Muscle of leg (tissue), 11 donors: ENCODE data around the gene MYL11. TPM values are rescaled to one million over a fixed set of nuclear protein-coding genes. Genes with fewer than 3 reads are reported as not detected.
A peak's percentile ranks its signal among the peaks of the same experiment; 100 is the strongest.

ENCODE experiments used
- DNase-seq: peaks from one replicate; pipeline ENCODE4 v3.0.0; 2013
- H3K27ac ChIP-seq: one replicate; pipeline ENCODE4 v1.5.1; 2013; ENCODE audit warnings: mild to moderate bottlenecking, low read length, control low read depth
- H3K27me3 ChIP-seq: one replicate; pipeline ENCODE4 v1.6.1; 2013; ENCODE audit warnings: low read length; ENCODE audit not compliant: control insufficient read depth, insufficient read depth
- H3K36me3 ChIP-seq: one replicate; pipeline ENCODE4 v1.6.1; 2013; ENCODE audit warnings: low read length; ENCODE audit not compliant: control insufficient read depth, insufficient read depth
- H3K4me1 ChIP-seq: one replicate; pipeline ENCODE4 v1.6.1; 2013; ENCODE audit warnings: low read length; ENCODE audit not compliant: control insufficient read depth, insufficient read depth
- H3K4me3 ChIP-seq: one replicate; pipeline ENCODE4 v1.5.1; 2013; ENCODE audit warnings: low read length, control low read depth
- H3K9me3 ChIP-seq: replicated peaks from 2 replicates; pipeline ENCODE4 v1.6.1; 2013; ENCODE audit warnings: low read depth, low read length; ENCODE audit not compliant: control insufficient read depth
- WGBS: methylation state at CpG from one replicate; pipeline ENCODE4 v1.1.5; 2013; ENCODE audit warnings: missing lambda C conversion rate; ENCODE audit not compliant: insufficient coverage; 5-methylcytosine and 5-hydroxymethylcytosine counted together
- polyA plus RNA-seq, 8 donors: library from polyadenylated mRNA; unstranded; fragments of 120-200 nt; gene quantifications; one replicate each; pipeline versions ENCODE4 v1.2.1 to v1.2.3, GENCODE V29; 2013; ENCODE audit warnings: inconsistent platforms in 1 of 8, low replicate concordance in 1 of 8; ENCODE audit not compliant: insufficient read length in 8 of 8, insufficient read depth in 1 of 8
- total RNA-seq: library from RNA; stranded (reverse); fragments of 120-200 nt; gene quantifications from one replicate; pipeline ENCODE4 v1.2.4, GENCODE V29; 2013

The MYL11 gene
- total and polyA plus RNA-seq, 9 donors, result 4,424 to 10,279 (median 7,940) TPM

DNA sequence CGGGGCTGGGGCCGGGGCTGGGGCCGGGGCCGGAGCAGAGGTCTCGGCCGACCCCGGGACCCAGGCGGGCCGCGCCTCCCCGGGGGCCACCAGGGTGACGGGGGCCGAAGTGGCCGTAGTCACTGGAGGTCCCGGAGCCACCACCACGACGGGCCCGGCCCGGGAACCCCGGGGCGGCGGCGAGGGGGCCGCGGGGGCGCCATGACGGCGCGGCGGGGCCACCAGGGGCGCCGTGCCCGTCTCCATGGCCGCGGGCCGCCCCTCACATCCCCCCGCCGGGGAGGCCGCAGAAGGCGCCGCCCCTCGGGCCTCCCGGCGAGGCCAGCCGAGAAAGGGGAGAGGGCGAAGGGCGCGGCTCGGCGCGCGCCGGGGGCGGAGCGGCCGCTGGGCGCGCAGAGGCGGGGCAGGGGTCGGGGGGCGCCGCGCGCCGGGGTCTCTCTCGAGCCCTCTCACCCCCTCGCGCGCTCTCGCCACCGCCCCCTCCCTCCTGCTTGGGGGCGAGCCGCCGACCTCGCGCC is 4.6 kb upstream of the MYL11 start:
- Histone ChIP-seq H3K9me3 (no peaks in the 10 kb centered on the region), H3K4me1 (peaks cover 44% of the 10 kb centered on the region), H3K27ac (peak overlapping the region; percentile 71), H3K4me3 (peak overlapping the region; percentile 83), H3K27me3 (no peaks in the 10 kb centered on the region), H3K36me3 (peaks cover 16% of the 10 kb centered on the region)
- 0% methylated on average over 57 of the region's 76 CpGs for WGBS
- DNase-seq, result no peak

DNA sequence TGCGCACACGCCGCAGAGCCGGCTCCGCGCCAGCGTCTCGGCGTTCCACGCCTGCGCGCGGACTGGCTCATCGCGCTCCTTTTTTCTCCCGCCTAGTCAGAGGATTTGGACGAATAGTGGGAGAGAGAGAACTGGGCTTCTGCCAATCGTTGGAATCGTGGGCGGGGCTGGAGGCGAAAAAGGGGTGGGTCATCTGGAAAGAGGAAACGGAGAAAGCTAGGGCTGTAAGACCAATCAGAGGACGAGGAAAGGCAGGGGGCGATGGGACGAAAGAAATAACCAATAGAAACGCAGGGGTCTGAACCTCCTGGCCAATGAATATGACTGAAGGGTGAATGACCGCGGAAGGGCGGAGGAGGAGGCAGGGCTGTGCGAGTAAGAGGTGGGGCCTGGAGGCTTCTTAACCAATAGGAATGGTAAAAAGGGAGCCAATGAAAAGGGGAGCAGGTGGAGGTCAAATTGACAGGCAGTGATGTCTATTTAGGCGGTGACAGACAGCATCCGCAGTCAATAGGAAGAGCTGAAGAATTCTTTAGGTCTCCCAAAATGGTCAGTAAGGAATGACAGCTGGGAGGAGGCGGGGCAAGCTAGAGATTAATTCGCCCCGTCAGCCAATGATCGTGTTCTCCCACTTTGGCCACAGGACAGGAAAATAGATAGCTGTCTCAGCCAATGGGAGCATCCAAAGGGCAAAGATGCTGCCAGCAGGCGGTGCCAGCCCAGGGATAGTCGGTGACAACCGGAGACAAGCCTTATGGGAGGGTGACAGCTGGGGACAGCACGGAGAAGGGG is 4.0 kb upstream of the MYL11 start, which contains the start of gene TBC1D10B:
Gene TBC1D10B (minus strand): TSS at position 39 of the 792 bp plus-strand sequence. CDS start 311 bp downstream, outside the sequence.
- H3K36me3 ChIP-seq, result peaks cover 10% of the 10 kb centered on the region
- no peaks in the 10 kb centered on the region for H3K9me3 ChIP-seq
- peak within 1 kb of the TSS; percentile 99 for H3K27ac ChIP-seq
- H3K27me3 ChIP-seq, result no peaks in the 10 kb centered on the region
- H3K4me1 ChIP-seq, result peaks cover 44% of the 10 kb centered on the region
- peak; percentile 100 for DNase-seq
- WGBS, result under 1% methylated on average over 35 of the region's 40 CpGs
- H3K4me3 ChIP-seq, result peak within 1 kb of the TSS; percentile 83

DNA sequence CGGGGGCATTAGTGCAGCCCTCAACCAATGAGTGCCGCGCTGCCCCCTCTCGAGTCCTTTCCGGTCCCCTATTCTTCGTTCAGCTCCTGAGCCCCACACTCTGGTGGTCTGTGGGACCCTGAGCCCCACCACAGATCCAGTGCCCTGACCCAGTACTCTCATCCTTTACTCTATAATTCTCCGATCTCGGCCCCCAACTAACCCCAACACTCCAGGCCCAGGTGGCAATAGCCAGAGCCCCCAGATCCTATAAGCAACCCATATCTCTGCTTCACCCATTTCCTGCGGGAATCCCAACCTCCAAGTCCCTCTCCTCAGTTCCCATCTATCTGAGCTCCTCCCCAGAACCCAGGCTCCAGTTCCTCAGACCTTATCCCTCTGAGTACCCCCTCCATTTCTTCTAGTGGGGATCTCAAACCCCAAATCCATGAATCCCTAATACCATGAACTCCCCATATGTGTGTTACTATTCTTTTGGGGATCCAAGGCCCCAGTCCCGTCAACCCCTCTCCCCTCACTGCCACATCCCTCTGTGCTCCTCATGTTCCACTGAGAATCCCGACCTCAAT is 3.3 kb upstream of the MYL11 start:
- H3K4me3 ChIP-seq, result peak overlapping the region; percentile 55
- H3K9me3 ChIP-seq, result no peaks in the 10 kb centered on the region
- H3K27me3 ChIP-seq, result no peaks in the 10 kb centered on the region
- no peak for DNase-seq
- H3K36me3 ChIP-seq, result peaks cover 14% of the 10 kb centered on the region
- peaks cover 47% of the 10 kb centered on the region for H3K4me1 ChIP-seq
- WGBS, result 18% methylated on average over 10 of the region's 11 CpGs
- H3K27ac ChIP-seq, result peak overlapping the region; percentile 99

DNA sequence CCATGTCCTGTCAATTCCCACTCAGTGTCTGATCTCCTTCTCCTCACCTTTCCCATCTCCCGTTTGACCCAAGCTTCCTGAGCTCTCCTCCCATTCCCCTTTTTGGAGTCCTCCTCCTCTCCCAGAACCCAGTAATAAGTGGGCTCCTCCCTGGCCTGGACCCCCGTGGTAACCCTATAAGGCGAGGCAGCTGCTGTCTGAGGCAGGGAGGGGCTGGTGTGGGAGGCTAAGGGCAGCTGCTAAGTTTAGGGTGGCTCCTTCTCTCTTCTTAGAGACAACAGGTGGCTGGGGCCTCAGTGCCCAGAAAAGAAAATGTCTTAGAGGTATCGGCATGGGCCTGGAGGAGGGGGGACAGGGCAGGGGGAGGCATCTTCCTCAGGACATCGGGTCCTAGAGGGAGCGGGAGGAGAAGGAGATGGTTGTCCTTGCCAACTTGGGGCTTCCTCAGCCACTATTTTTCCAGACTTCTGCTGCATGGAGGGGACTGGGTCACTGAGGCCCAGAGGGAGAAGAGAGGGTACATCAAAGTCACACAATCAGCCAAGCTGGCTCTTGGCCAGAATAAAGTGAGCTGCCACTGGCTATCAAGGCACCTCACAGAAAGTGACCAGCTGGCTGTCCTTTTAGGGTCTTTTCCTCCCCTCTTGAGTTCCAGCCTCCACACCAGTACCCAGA is 2.4 kb upstream of the MYL11 start:
- no peaks in the 10 kb centered on the region for H3K27me3 ChIP-seq
- H3K4me1 ChIP-seq, result peaks cover 54% of the 10 kb centered on the region
- H3K9me3 ChIP-seq, result no peaks in the 10 kb centered on the region
- peak overlapping the region; percentile 99 for H3K27ac ChIP-seq
- H3K4me3 ChIP-seq, result peak overlapping the region; percentile 55
- peaks cover 19% of the 10 kb centered on the region for H3K36me3 ChIP-seq
- WGBS, result 75% methylated on average over 1 of the region's 6 CpGs
- peak; percentile 92 for DNase-seq

DNA sequence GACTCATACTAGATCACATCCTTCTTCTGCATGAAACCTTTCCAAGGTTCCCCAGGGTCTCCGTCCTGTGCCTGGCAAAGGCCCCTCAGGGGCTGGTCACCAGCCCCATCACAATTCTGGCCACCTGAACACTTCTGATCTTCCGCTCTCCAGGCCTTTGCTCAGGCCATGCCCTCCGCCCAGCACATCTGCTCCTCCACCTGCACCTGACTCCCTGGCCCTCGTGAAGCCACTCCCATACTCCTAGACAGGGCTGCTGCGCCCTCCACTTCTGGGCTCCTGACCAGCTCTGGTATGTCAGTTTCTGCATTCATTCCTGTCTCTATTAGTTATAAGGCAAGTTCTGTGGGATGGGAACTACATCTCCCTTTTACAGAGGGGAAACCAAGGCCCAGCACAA is 1.9 kb upstream of the MYL11 start:
- peaks cover 54% of the 10 kb centered on the region for H3K4me1 ChIP-seq
- H3K4me3 ChIP-seq, result peak overlapping the region; percentile 21
- no peaks in the 10 kb centered on the region for H3K9me3 ChIP-seq
- H3K27ac ChIP-seq, result peak overlapping the region; percentile 99
- 69% methylated on average over 3 of the region's 5 CpGs for WGBS
- no peaks in the 10 kb centered on the region for H3K27me3 ChIP-seq
- peak; percentile 59 for DNase-seq
- H3K36me3 ChIP-seq, result peaks cover 19% of the 10 kb centered on the region

DNA sequence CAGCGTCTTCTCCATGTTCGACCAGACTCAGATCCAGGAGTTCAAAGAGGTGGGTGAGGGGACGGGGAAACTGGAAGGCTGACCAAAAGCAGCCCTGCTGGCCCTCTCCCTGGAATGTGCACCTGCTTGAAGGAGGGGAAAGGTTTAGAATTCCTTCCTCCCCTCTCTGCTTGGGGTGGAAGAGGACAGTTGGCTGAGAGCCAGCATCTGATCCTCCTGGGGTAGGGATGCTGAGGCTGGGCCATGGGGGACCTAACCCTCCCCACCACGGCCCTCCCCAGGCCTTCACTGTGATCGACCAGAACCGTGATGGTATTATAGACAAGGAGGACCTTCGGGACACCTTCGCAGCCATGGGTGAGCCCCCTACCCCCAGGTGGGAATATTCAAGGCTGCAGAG is 1.3 kb downstream of the MYL11 start:
- peaks cover 51% of the 10 kb centered on the region for H3K4me1 ChIP-seq
- no peaks in the 10 kb centered on the region for H3K9me3 ChIP-seq
- H3K27ac ChIP-seq, result peak overlapping the region; percentile 99
- peak; percentile 54 for DNase-seq
- peaks cover 18% of the 10 kb centered on the region for H3K36me3 ChIP-seq
- H3K4me3 ChIP-seq, result peak overlapping the region; percentile 79
- no peaks in the 10 kb centered on the region for H3K27me3 ChIP-seq
- whole genome bisulfite sequencing, result 82% methylated on average over 7 of the region's 8 CpGs

DNA sequence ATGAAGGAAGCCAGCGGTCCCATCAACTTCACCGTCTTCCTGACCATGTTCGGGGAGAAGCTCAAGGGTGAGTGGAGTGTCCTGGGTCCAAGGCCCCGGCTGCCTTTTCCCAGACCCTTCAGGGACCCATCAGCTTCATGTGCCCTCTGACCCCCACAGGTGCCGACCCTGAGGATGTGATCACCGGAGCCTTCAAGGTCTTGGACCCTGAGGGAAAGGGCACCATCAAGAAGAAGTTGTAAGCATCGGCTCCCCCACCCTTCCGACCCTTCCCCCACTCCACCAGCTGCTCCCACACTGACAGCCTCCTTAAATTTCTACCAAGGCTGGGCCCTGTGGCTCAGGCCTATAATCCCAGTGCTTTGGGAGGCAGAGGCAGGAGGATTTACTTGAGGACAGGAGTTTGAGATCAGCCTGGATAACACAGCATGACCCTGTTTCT is 1.9 kb downstream of the MYL11 start:
- H3K4me1 ChIP-seq, result peaks cover 51% of the 10 kb centered on the region
- peak overlapping the region; percentile 99 for H3K27ac ChIP-seq
- WGBS, result 89% methylated on average over 4 of the region's 8 CpGs
- no peaks in the 10 kb centered on the region for H3K9me3 ChIP-seq
- H3K36me3 ChIP-seq, result peaks cover 18% of the 10 kb centered on the region
- H3K27me3 ChIP-seq, result no peaks in the 10 kb centered on the region
- no peak for DNase-seq
- peak overlapping the region; percentile 79 for H3K4me3 ChIP-seq

DNA sequence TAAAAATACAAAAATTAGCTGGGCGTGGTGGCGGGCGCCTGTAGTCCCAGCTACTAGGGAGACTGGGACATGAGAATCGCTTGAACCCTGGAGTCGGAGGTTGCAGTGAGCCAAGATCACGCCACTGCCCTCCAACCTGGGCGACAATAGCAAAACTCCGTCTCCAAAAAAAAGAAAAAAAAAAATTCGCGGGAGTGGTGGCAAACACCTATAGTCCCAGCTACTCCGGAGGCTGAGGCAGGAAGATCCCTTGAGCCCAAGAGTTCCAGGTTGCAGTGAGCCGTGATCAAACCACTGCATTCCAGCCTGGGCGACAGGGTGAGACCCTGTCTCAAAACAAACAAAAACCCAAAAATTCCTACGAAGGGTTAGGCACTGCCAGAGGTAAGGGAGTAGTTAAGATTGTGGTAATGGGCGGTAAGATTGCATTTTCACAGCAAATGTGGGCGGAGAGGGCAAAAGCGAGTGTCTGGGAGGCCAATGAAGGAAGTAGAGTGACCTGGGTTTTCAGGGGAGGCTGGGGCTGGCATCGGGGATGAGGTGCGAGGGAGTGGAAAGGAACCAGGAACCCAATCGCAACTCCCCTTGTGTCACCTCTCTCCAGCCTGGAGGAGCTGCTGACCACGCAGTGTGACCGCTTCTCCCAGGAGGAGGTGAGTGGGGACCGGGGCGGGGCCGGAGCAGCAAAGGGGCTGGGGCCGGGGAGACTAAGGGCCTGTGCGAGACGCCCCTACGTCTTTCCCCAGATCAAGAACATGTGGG is 2.6 kb downstream of the MYL11 start:
- peak overlapping the region; percentile 79 for H3K4me3 ChIP-seq
- WGBS, result 49% methylated on average over 17 of the region's 29 CpGs

DNA sequence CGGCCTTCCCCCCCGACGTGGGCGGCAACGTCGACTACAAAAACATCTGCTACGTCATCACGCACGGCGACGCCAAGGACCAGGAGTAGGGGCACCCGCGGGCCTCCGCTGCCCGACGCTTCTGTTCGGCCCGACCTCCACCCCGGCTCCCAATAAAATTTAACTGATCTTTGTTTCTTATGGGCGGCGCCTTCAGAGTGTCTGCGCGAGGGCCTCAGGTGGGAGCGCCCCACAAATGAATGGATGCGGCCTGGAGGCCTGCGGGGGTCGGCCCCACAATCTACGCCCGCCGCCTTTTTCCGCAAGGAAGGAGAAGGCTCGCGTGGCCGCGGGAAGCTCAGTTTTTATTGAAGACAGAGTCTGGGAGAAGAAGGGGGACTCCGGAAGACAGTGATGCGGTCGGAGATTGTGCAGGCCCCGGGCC is 3.2 kb downstream of the MYL11 start:
- WGBS, result 0% methylated on average over 31 of the region's 39 CpGs
- H3K27ac ChIP-seq, result peak overlapping the region; percentile 99
- no peaks in the 10 kb centered on the region for H3K27me3 ChIP-seq
- H3K4me1 ChIP-seq, result peaks cover 39% of the 10 kb centered on the region
- peak; percentile 96 for DNase-seq
- peak overlapping the region; percentile 79 for H3K4me3 ChIP-seq
- no peaks in the 10 kb centered on the region for H3K9me3 ChIP-seq
- peaks cover 18% of the 10 kb centered on the region for H3K36me3 ChIP-seq

More for the DNA sequence above, 2.6 kb downstream of the MYL11 start:
- Histone ChIP-seq H3K27ac (peak overlapping the region; percentile 99), H3K9me3 (no peaks in the 10 kb centered on the region), H3K27me3 (no peaks in the 10 kb centered on the region), H3K36me3 (peaks cover 18% of the 10 kb centered on the region), H3K4me1 (peaks cover 45% of the 10 kb centered on the region)
- DNase-seq, result no peak
